GM06990 (cell line): ENCODE results near the gene EFCAB11.

Experiments used
- DNase-seq: peaks from one replicate; pipeline ENCODE4 v3.0.0-alpha.2; 2011; ENCODE audit not compliant: insufficient read length; ENCODE audit errors: extremely low read depth
- H3K27me3 ChIP-seq: replicated peaks from 2 replicates; pipeline ENCODE4 v1.6.0; 2011; ENCODE audit warnings: low read length; ENCODE audit not compliant: control insufficient read depth, insufficient read depth
- H3K36me3 ChIP-seq: 2 replicates; pipeline ENCODE4 v1.5.1; 2011; ENCODE audit warnings: low read length; ENCODE audit not compliant: control insufficient read depth, insufficient read depth
- H3K4me3 ChIP-seq: replicated peaks from 2 replicates; pipeline ENCODE4 v1.5.1; 2011; ENCODE audit warnings: low read depth, mild to moderate bottlenecking, control low read depth, low read length
- CTCF ChIP-seq: IDR thresholded peaks from 2 replicates; pipeline ENCODE4 v1.5.1; 2011; ENCODE audit warnings: low read length, control low read depth, mild to moderate bottlenecking, inconsistent platforms; ENCODE audit not compliant: insufficient read depth, poor library complexity, severe bottlenecking

The EFCAB11 gene

GRCh38 chr14:89926694-89927093 is 27.8 kb downstream of the EFCAB11 start:
- TF ChIP-seq CTCF: no peak
- H3K27me3 ChIP-seq: no peaks in the 10 kb centered on the region
- no peak for DNase-seq

GRCh38 chr14:89924268-89924667 is 30.3 kb downstream of the EFCAB11 start:
- no peak overlapping the region for H3K4me3 ChIP-seq
- TF ChIP-seq CTCF: no peak
- peaks cover 2% of the 10 kb centered on the region for H3K36me3 ChIP-seq
- DNase-seq: no peak
- no peaks in the 10 kb centered on the region for H3K27me3 ChIP-seq

More at GRCh38 chr14:89926694-89927093, 27.8 kb downstream of the EFCAB11 start:
- Histone ChIP-seq H3K4me3 (no peak overlapping the region), H3K36me3 (no peaks in the 10 kb centered on the region; the same call in none of the 2 replicates)

GRCh38 chr14:89922031-89922907 is 32.3 kb downstream of the EFCAB11 start:
- H3K27me3 ChIP-seq: no peaks in the 10 kb centered on the region
- H3K4me3 ChIP-seq: no peak overlapping the region
- TF ChIP-seq CTCF: no peak
- DNase-seq: no peak
- peaks cover 2% of the 10 kb centered on the region for H3K36me3 ChIP-seq

- Histone ChIP-seq H3K27me3 (no peaks in the 10 kb centered on the region), H3K4me3 (no peak overlapping the region), H3K36me3 (peaks cover 2% of the 10 kb centered on the region)
- no peak for DNase-seq
- TF ChIP-seq CTCF: no peak
Observed at GRCh38 chr14:89921346-89921745, 33.2 kb downstream of the EFCAB11 start.

- H3K27me3 ChIP-seq: no peaks in the 10 kb centered on the region
- no peak for TF ChIP-seq CTCF
- no peak for DNase-seq
- no peak overlapping the region for H3K4me3 ChIP-seq
- peaks cover 2% of the 10 kb centered on the region for H3K36me3 ChIP-seq
Observed at GRCh38 chr14:89920056-89920455, 34.5 kb downstream of the EFCAB11 start.
